HEK293 (cell line): Measurements from ENCODE around the gene ADNP.

Experiments
- CTCF ChIA-PET: fragments of 350-600 bp; formaldehyde crosslinking; extraction: SDS; loops from one replicate; lab custom pipeline; 2021; ENCODE audit warnings: antibody characterized with exemption; lab: Yijun Ruan, JAX
- POLR2A ChIA-PET: fragments of 300-600 bp; formaldehyde crosslinking; extraction: SDS; loops from one replicate; lab custom pipeline; 2020; ENCODE audit warnings: antibody characterized with exemption, inconsistent platforms; lab: Yijun Ruan, JAX
- H3K27ac ChIP-seq: fragments of 200-500 bp; sonication (Bioruptor generic); 2 replicates; pipeline ENCODE4 v1.5.1; 2014; ENCODE audit warnings: low read depth, low read length, control low read depth, inconsistent platforms; ENCODE audit errors: extremely low read depth
- H3K36me3 ChIP-seq, 2 experiments: fragments of 200-500 bp in 1 of 2; sonication (Bioruptor generic) in 1 of 2; 1 replicate in 1 of 2; 2 replicates in 1 of 2; pipeline ENCODE4 v1.5.1; 2014 to 2017; ENCODE audit warnings: inconsistent platforms in 2 of 2, low read length in 2 of 2; ENCODE audit not compliant: control insufficient read depth in 2 of 2, insufficient read depth in 1 of 2
- H3K4me1 ChIP-seq: fragments of 200-500 bp; sonication (Bioruptor generic); 2 replicates; pipeline ENCODE4 v1.5.1; 2014; ENCODE audit warnings: mild to moderate bottlenecking, low read length, inconsistent platforms; ENCODE audit not compliant: control insufficient read depth, insufficient read depth
- H3K4me3 ChIP-seq: 2 replicates; pipeline ENCODE4 v1.5.1; 2011; ENCODE audit warnings: low read depth, mild to moderate bottlenecking, control low read depth, low read length, moderate library complexity
- H3K9me3 ChIP-seq: fragments of 200-500 bp; sonication (Bioruptor generic); 2 replicates; pipeline ENCODE4 v1.5.1; 2014; ENCODE audit warnings: low read depth, low read length, inconsistent platforms; ENCODE audit not compliant: control insufficient read depth, insufficient read depth
- GLIS1 ChIP-seq: fragments of 450-650 bp; formaldehyde crosslinking; IDR thresholded peaks from 2 replicates; pipeline ENCODE4 v1.5.1; 2016; ENCODE audit warnings: missing biosample characterization, missing genetic modification characterization
- OVOL3 ChIP-seq: fragments of 450-650 bp; formaldehyde crosslinking; IDR thresholded peaks from 2 replicates; pipeline ENCODE4 v1.5.1; 2016; ENCODE audit warnings: missing biosample characterization, missing genetic modification characterization
- PATZ1 ChIP-seq: fragments of 450-650 bp; formaldehyde crosslinking; IDR thresholded peaks from 2 replicates; pipeline ENCODE4 v1.5.1; 2016; ENCODE audit warnings: missing biosample characterization, missing genetic modification characterization
- PRDM10 ChIP-seq: fragments of 450-650 bp; formaldehyde crosslinking; IDR thresholded peaks from 2 replicates; pipeline ENCODE4 v1.5.1; 2016; ENCODE audit warnings: missing biosample characterization, missing genetic modification characterization
- REST ChIP-seq: fragments of 450-650 bp; formaldehyde crosslinking; IDR thresholded peaks from 2 replicates; pipeline ENCODE4 v1.5.1; 2016; ENCODE audit warnings: missing biosample characterization, missing genetic modification characterization
- SETDB1 ChIP-seq: IDR thresholded peaks from one replicate; pipeline ENCODE4 v1.6.1; 2017; ENCODE audit warnings: mild to moderate bottlenecking, low read length, moderate library complexity, mixed read lengths; ENCODE audit not compliant: insufficient read length
- TCF7L2 ChIP-seq: IDR thresholded peaks from 2 replicates; pipeline ENCODE4 v1.6.1; 2011; ENCODE audit warnings: low read depth, mild to moderate bottlenecking, inconsistent platforms, low read length, moderate library complexity, borderline replicate concordance
- ZBTB26 ChIP-seq: fragments of 450-650 bp; formaldehyde crosslinking; optimal IDR thresholded peaks from 2 replicates; pipeline ENCODE3; 2016; ENCODE audit warnings: missing biosample characterization, mild to moderate bottlenecking, missing genetic modification characterization
- ZBTB49 ChIP-seq: fragments of 450-650 bp; formaldehyde crosslinking; IDR thresholded peaks from 2 replicates; pipeline ENCODE4 v1.5.1; 2016; ENCODE audit warnings: missing biosample characterization, missing genetic modification characterization, low read depth
- ZNF169 ChIP-seq: fragments of 450-650 bp; formaldehyde crosslinking; IDR thresholded peaks from 2 replicates; pipeline ENCODE4 v1.5.1; 2016; ENCODE audit warnings: missing biosample characterization, missing genetic modification characterization
- ZNF175 ChIP-seq: fragments of 450-650 bp; formaldehyde crosslinking; IDR thresholded peaks from 2 replicates; pipeline ENCODE4 v1.5.1; 2016; ENCODE audit warnings: missing biosample characterization, missing genetic modification characterization
- ZNF184 ChIP-seq: fragments of 450-650 bp; IDR thresholded peaks from 2 replicates; pipeline ENCODE4 v1.5.1; 2018; ENCODE audit warnings: missing biosample characterization, mild to moderate bottlenecking, missing genetic modification characterization
- ZNF2 ChIP-seq: fragments of 450-650 bp; formaldehyde crosslinking; IDR thresholded peaks from 2 replicates; pipeline ENCODE4 v1.5.1; 2016; ENCODE audit warnings: missing biosample characterization, missing genetic modification characterization
- ZNF214 ChIP-seq: fragments of 450-650 bp; formaldehyde crosslinking; IDR thresholded peaks from 2 replicates; pipeline ENCODE4 v1.5.1; 2017; ENCODE audit warnings: missing biosample characterization, mild to moderate bottlenecking, missing genetic modification characterization, borderline replicate concordance
- ZNF302 ChIP-seq: fragments of 450-650 bp; formaldehyde crosslinking; IDR thresholded peaks from 2 replicates; pipeline ENCODE4 v1.5.1; 2016; ENCODE audit warnings: missing biosample characterization, missing genetic modification characterization, low read depth
- ZNF311 ChIP-seq: fragments of 450-650 bp; formaldehyde crosslinking; IDR thresholded peaks from 2 replicates; pipeline ENCODE4 v1.5.1; 2017; ENCODE audit warnings: missing biosample characterization, missing genetic modification characterization, borderline replicate concordance
- ZNF366 ChIP-seq: fragments of 450-650 bp; formaldehyde crosslinking; conservative IDR thresholded peaks from 2 replicates; pipeline ENCODE4 v1.5.1; 2016; ENCODE audit warnings: missing biosample characterization, missing genetic modification characterization
- ZNF416 ChIP-seq: fragments of 450-650 bp; formaldehyde crosslinking; IDR thresholded peaks from 2 replicates; pipeline ENCODE4 v1.5.1; 2016; ENCODE audit warnings: missing biosample characterization, missing genetic modification characterization
- ZNF423 ChIP-seq: fragments of 450-650 bp; formaldehyde crosslinking; IDR thresholded peaks from 2 replicates; pipeline ENCODE4 v1.5.1; 2016; ENCODE audit warnings: missing biosample characterization, missing genetic modification characterization
- ZNF433 ChIP-seq: fragments of 450-650 bp; formaldehyde crosslinking; IDR thresholded peaks from 2 replicates; pipeline ENCODE4 v1.5.1; 2016; ENCODE audit warnings: missing biosample characterization, missing genetic modification characterization, low read depth
- ZNF658 ChIP-seq: fragments of 450-650 bp; formaldehyde crosslinking; IDR thresholded peaks from 2 replicates; pipeline ENCODE4; 2016; ENCODE audit warnings: missing biosample characterization, missing genetic modification characterization
- ZNF664 ChIP-seq: fragments of 450-650 bp; formaldehyde crosslinking; IDR thresholded peaks from 2 replicates; pipeline ENCODE4 v1.5.1; 2016; ENCODE audit warnings: missing biosample characterization, missing genetic modification characterization
- ZNF701 ChIP-seq: fragments of 450-650 bp; formaldehyde crosslinking; IDR thresholded peaks from 2 replicates; pipeline ENCODE4 v1.5.1; 2016; ENCODE audit warnings: missing biosample characterization, missing genetic modification characterization
- ZXDB ChIP-seq: fragments of 450-650 bp; formaldehyde crosslinking; IDR thresholded peaks from 2 replicates; pipeline ENCODE4 v1.5.1; 2016; ENCODE audit warnings: missing biosample characterization, missing genetic modification characterization

ADNP gene

GRCh38 chr20:50874111-50874757 lies 57.0 kb downstream of the ADNP start (continued):
- TF ChIP-seq PRDM10 (tag by site-specific recombination) (no peak), ZNF2 (tag by site-specific recombination) (no peak), GLIS1 (tag by site-specific recombination) (no peak), ZNF311 (tag by site-specific recombination) (no peak), ZBTB49 (tag by site-specific recombination) (no peak), ZNF423 (tag by site-specific recombination) (no peak), ZNF175 (no peak), ZBTB26 (no peak)
- TF ChIP-seq, all 188 proteins: peak for 0

- Histone ChIP-seq H3K4me1 (no peaks in the 10 kb centered on the region), H3K4me3 (no peak overlapping the region), H3K36me3 (peaks cover 0 to 10% of the 10 kb centered on the region in 2 experiments; a peak in 1 of 3 replicates), H3K27ac (no peak overlapping the region), H3K9me3 (no peaks in the 10 kb centered on the region)
- ChIA-PET CTCF (interaction anchor here (0.8 kb wide), 1 partner anchor 55 kb away, joined by 3 read pairs; no protein-coding TSS in a partner anchor), POLR2A (interaction anchor here (0.9 kb wide), 1 partner anchor 57 kb away, joined by 4 read pairs; no protein-coding TSS in a partner anchor)
- TF ChIP-seq ZNF701 (tag by site-specific recombination): no peak
- no peak for TF ChIP-seq ZNF433
- no peak for TF ChIP-seq ZNF302
- TF ChIP-seq ZNF416 (tag by site-specific recombination): no peak
- no peak for TF ChIP-seq REST
- no peak for TF ChIP-seq OVOL3 (tag by site-specific recombination)
- TF ChIP-seq ZNF169 (tag by site-specific recombination): no peak
- TF ChIP-seq ZNF658 (tag by site-specific recombination): no peak
- TF ChIP-seq ZNF184 (tag by site-specific recombination): no peak
- no peak for TF ChIP-seq PATZ1 (tag by site-specific recombination)
- TF ChIP-seq ZNF664: no peak
- TF ChIP-seq SETDB1: no peak
- no peak for TF ChIP-seq ZNF366 (tag by site-specific recombination)
- TF ChIP-seq ZNF214 (tag by site-specific recombination): no peak
- no peak for TF ChIP-seq TCF7L2
- TF ChIP-seq ZXDB (tag by site-specific recombination): no peak
Observed at GRCh38 chr20:50873585-50873984, 57.7 kb downstream of the ADNP start.
